Measurements from ENCODE around the gene CORO6. TPM values are rescaled to one million over a fixed set of nuclear protein-coding genes. Genes with fewer than 3 reads are reported as not detected.

CORO6 gene
- total and polyA plus RNA-seq, 2 of the 4 experiments (the other 2 are of a cell fraction), result 3.4 to 7.6 TPM

GRCh38 chr17:29616300-29617048 lies 6.2 kb downstream of the CORO6 start:
- H2AFZ ChIP-seq (replicated peaks; ENCODE audit: low read length, poor library complexity), result peak overlapping the region; percentile 81
- no peak overlapping the region for H2AK5ac ChIP-seq (ENCODE audit: low read depth, low read length)
- no peak overlapping the region for H3K27ac ChIP-seq (ENCODE audit: insufficient read depth, low read length)
- no peak overlapping the region for H3K4me3 ChIP-seq (ENCODE audit: insufficient read depth, low read depth, low read length)
- intact Hi-C loops (cut with micrococcal nuclease), result no loop called here
- dilution Hi-C loops (cut with HindIII; ENCODE audit: low sequenced_read_pairs, unreplicated experiment), result no loop called here
- no peak overlapping the region for H3K9ac ChIP-seq (ENCODE audit: low read depth, low read length)
- peaks cover 2% of the 10 kb centered on the region; the same call in 1 of the 2 replicates for H3K36me3 ChIP-seq (ENCODE audit: control insufficient read depth, insufficient read depth, low read length)
- H3K18ac ChIP-seq (ENCODE audit: low read depth, low read length), result no peak overlapping the region
- TF ChIP-seq MAZ (IDR thresholded peaks at IDR 0.05; ENCODE audit: borderline replicate concordance, low read depth, low read length) (no peak), RCOR1 (IDR thresholded peaks at IDR 0.05; ENCODE audit: insufficient replicate concordance, low read length) (no peak), MXI1 (IDR thresholded peaks at IDR 0.05; ENCODE audit: borderline replicate concordance, low read depth, low read length) (no peak), CTCF (conservative IDR thresholded peaks at IDR 0.05; ENCODE audit: low read depth, low read length) (no peak), CHD1 (IDR thresholded peaks at IDR 0.05; ENCODE audit: low read depth, low read length) (no peak), RAD21 (IDR thresholded peaks at IDR 0.05; ENCODE audit: low read length) (no peak), BHLHE40 (IDR thresholded peaks at IDR 0.05; ENCODE audit: low read depth, low read length) (no peak), ELK1 (IDR thresholded peaks at IDR 0.05; ENCODE audit: borderline replicate concordance, low read depth, low read length) (no peak), FOS (IDR thresholded peaks at IDR 0.05; ENCODE audit: low read depth, low read length) (no peak), RFX5 (IDR thresholded peaks at IDR 0.05; ENCODE audit: low read depth, low read length) (no peak), USF2 (IDR thresholded peaks at IDR 0.05; ENCODE audit: low read depth, low read length) (no peak), SMC3 (IDR thresholded peaks at IDR 0.05; ENCODE audit: low read depth, low read length) (no peak)
- H3K56ac ChIP-seq (ENCODE audit: extremely low read depth, insufficient read depth, low read length), result no peak overlapping the region
- CTCF ChIA-PET, result interaction anchor here (0.5 to 2.2 kb wide), 6 partner anchors 10 to 186 kb away, joined by 3 to 5 read pairs (median 4); no protein-coding TSS in a partner anchor
- H3K27me3 ChIP-seq (ENCODE audit: control insufficient read depth, insufficient read depth, low read length), result no peaks in the 10 kb centered on the region; the same call in 1 of the 2 replicates
- no peak overlapping the region for H2AK9ac ChIP-seq (replicated peaks; ENCODE audit: low read depth, low read length, poor library complexity)
- H4K8ac ChIP-seq (ENCODE audit: low read depth in 2 of 2, low read length in 2 of 2), result no peak overlapping the region
- H3K9me1 ChIP-seq (ENCODE audit: insufficient read depth, low read length), result peaks cover 21% of the 10 kb centered on the region
- POLR2A ChIA-PET (ENCODE audit: unreplicated experiment), result interaction anchor here (1.0 kb wide), 1 partner anchor 145 kb away, joined by 5 read pairs; no protein-coding TSS in a partner anchor
- peaks cover 9% of the 10 kb centered on the region; the same call in 1 of the 2 replicates for H4K20me1 ChIP-seq (ENCODE audit: insufficient read depth, low read length)
- in situ Hi-C loops (cut with MboI; ENCODE audit: low sequenced_read_pairs), result no loop called here
- H3K4me2 ChIP-seq (ENCODE audit: low read depth, low read length), result no peak overlapping the region
- no peak for ATAC-seq (ENCODE audit: low read depth)
- DNase-seq, result no peak
- no peak overlapping the region for H3K14ac ChIP-seq (replicated peaks; ENCODE audit: low read depth, low read length)
- H3K4ac ChIP-seq (ENCODE audit: low read depth, low read length), result no peak overlapping the region
- H2BK15ac ChIP-seq (ENCODE audit: low read depth, low read length), result no peak overlapping the region
- WGBS, 2 experiments (ENCODE audit: extremely low coverage in 2 of 2, insufficient read length in 1 of 2), result 55% methylated on average over 21 of the region's 32 CpGs; no CpG with 5 or more reads in 1 of the 2 experiments
- no peak overlapping the region for H3K23ac ChIP-seq (ENCODE audit: low read depth, low read length)
- peaks cover 8% of the 10 kb centered on the region for H3K4me1 ChIP-seq (ENCODE audit: control insufficient read depth, insufficient read depth, low read length)
- no peaks in the 10 kb centered on the region for H3K9me3 ChIP-seq (ENCODE audit: control insufficient read depth, insufficient read depth, low read length)
- peaks cover 0 to 15% of the 10 kb centered on the region in 2 experiments; a peak in 1 of 4 replicates for H3K79me1 ChIP-seq (ENCODE audit: low read depth in 1 of 2, low read length in 2 of 2)
- H2BK20ac ChIP-seq (ENCODE audit: low read depth, low read length), result no peak overlapping the region
- H4K5ac ChIP-seq (ENCODE audit: low read depth, low read length), result no peak overlapping the region
- no peak overlapping the region for H2BK5ac ChIP-seq (ENCODE audit: low read depth, low read length, poor library complexity, severe bottlenecking)
- H2BK120ac ChIP-seq (ENCODE audit: low read depth, low read length), result no peak overlapping the region
- H4K91ac ChIP-seq (ENCODE audit: insufficient read depth, low read depth, low read length), result no peak overlapping the region
- no TSS peak for BruUV-seq (replicated peaks)
